Anterior cingulate cortex (tissue), 58 donors: ENCODE measurements around the gene PRSS36.
"Not testable (repeated sequence)": the region's sequence is repeated elsewhere in the genome, so short reads cannot be mapped to it uniquely, and the experiment has no call there.

Experiments used
- DNase-seq, 58 donors: peaks; one replicate each; lab custom pipeline; 2025; lab: John Stamatoyannopoulos, UW

The PRSS36 gene

GRCh38 chr16:31149894-31150890 lies at the start of gene PRSS36:
PRSS36 (minus strand) TSS chr16:31150066; CDS start chr16:31150035, 31 bp downstream.
- no peak for DNase-seq

GRCh38 chr16:31199430-31200041 lies 49.7 kb upstream of the PRSS36 start:
- no peak for DNase-seq

GRCh38 chr16:31198207-31198882 lies 48.5 kb upstream of the PRSS36 start:
- no peak for DNase-seq

- no peak for DNase-seq
Measured at GRCh38 chr16:31196324-31197088, 46.6 kb upstream of the PRSS36 start.

GRCh38 chr16:31195861-31196260 lies 46.0 kb upstream of the PRSS36 start:
- not testable (repeated sequence) for DNase-seq

GRCh38 chr16:31194898-31195297 lies 45.0 kb upstream of the PRSS36 start:
- DNase-seq: no peak

- no peak for DNase-seq
Measured at GRCh38 chr16:31193874-31194273, 44.0 kb upstream of the PRSS36 start.

GRCh38 chr16:31192856-31193642 lies 43.2 kb upstream of the PRSS36 start:
- DNase-seq: no peak

- no peak for DNase-seq
Measured at GRCh38 chr16:31191697-31192428, 42.0 kb upstream of the PRSS36 start.

- no peak for DNase-seq
Measured at GRCh38 chr16:31190818-31191444, 41.1 kb upstream of the PRSS36 start.

- DNase-seq: no peak
Measured at GRCh38 chr16:31190061-31190460, 40.2 kb upstream of the PRSS36 start.

GRCh38 chr16:31189412-31189778 lies 39.5 kb upstream of the PRSS36 start:
- no peak for DNase-seq

GRCh38 chr16:31188450-31189411 lies 38.9 kb upstream of the PRSS36 start:
- DNase-seq: no peak

GRCh38 chr16:31187808-31188189 lies 37.9 kb upstream of the PRSS36 start:
- DNase-seq: no peak

- no peak for DNase-seq
Measured at GRCh38 chr16:31186930-31187807, 37.3 kb upstream of the PRSS36 start.

GRCh38 chr16:31186176-31186575 lies 36.3 kb upstream of the PRSS36 start:
- DNase-seq: no peak
